Measurements from ENCODE around the gene LAMTOR2. TPM values are rescaled to one million over a fixed set of nuclear protein-coding genes. Genes with fewer than 3 reads are reported as not detected.

LAMTOR2 gene
- total and polyA plus RNA-seq, 2 of the 8 experiments (the other 6 are each of a cell fraction or from before 2014, with no cell fraction given) = 54.7 to 122 TPM

- Histone ChIP-seq H2BK15ac (ENCODE audit: low read length) (peak within 1 kb of the TSS; percentile 88; the same call in 1 of the 2 replicates), H4K8ac (ENCODE audit: extremely low read depth, insufficient read depth, low read length) (peak within 1 kb of the TSS; percentile 88), H3K18ac (ENCODE audit: extremely low read depth, low read length) (peak within 1 kb of the TSS; percentile 99), H4K5ac (ENCODE audit: insufficient read length, low read depth, low read length) (peak within 1 kb of the TSS; percentile 93), H3K56ac (replicated peaks; ENCODE audit: insufficient read length, low read depth, low read length) (peak within 1 kb of the TSS; percentile 92), H2BK5ac (ENCODE audit: low read depth, low read length) (peak within 1 kb of the TSS; percentile 93), H3K9ac (replicated peaks in 1 of 4; ENCODE audit: extremely low read depth in 1 of 4, low read depth in 3 of 4, low read length in 3 of 4) (peak within 1 kb of the TSS; percentile 74 to 90 (median 80)), H2BK20ac (ENCODE audit: low read length) (0 out of 2 replicates have a peak within 1 kb of the TSS, but pooled peaks have one; percentile 72), H3K4me2 (ENCODE audit: insufficient read depth in 1 of 2, low read depth in 2 of 2, low read length in 2 of 2) (peak within 1 kb of the TSS; percentile 81 to 95), H3K14ac (ENCODE audit: insufficient read length) (no peak within 1 kb of the TSS), H3K27ac (ENCODE audit: low read depth, low read length) (peak within 1 kb of the TSS; percentile 89), H4K91ac (replicated peaks; ENCODE audit: insufficient read length, low read length) (peak within 1 kb of the TSS; percentile 94), H2BK120ac (replicated peaks; ENCODE audit: low read depth, low read length) (peak within 1 kb of the TSS; percentile 92), H3K27me3 (replicated peaks in 1 of 4; ENCODE audit: control insufficient read depth in 3 of 4, extremely low read depth in 1 of 4, insufficient read depth in 3 of 4, low read length in 3 of 4) (no peaks in the 10 kb centered on the region), H2AK5ac (ENCODE audit: low read depth, low read length) (no peak within 1 kb of the TSS), H4K20me1 (replicated peaks in 1 of 2; ENCODE audit: control insufficient read depth in 1 of 2, insufficient read depth in 2 of 2, low read length in 2 of 2) (peaks cover 2% of the 10 kb centered on the region in 2 experiments), H2BK12ac (ENCODE audit: low read depth, low read length) (peak within 1 kb of the TSS; percentile 81; the same call in 1 of the 2 replicates), H3K23ac (ENCODE audit: insufficient read length) (no peak within 1 kb of the TSS), H3K79me2 (ENCODE audit: control insufficient read depth in 1 of 2, insufficient read depth in 2 of 2, low read length in 2 of 2) (peaks cover 0 to 28% of the 10 kb centered on the region in 2 experiments; a peak in 3 of 4 replicates), H3K79me1 (ENCODE audit: low read depth, low read length) (peaks cover 3% of the 10 kb centered on the region), H3K9me3 (ENCODE audit: insufficient read depth in 2 of 2, low read depth in 1 of 2, low read length in 1 of 2) (no peaks in the 10 kb centered on the region), H3K4me3 (ENCODE audit: extremely low read depth in 1 of 4, insufficient read depth in 2 of 4, low read depth in 3 of 4, low read length in 4 of 4) (peak within 1 kb of the TSS; percentile 93 to 99 (median 96)), H3K4me1 (replicated peaks in 1 of 4; ENCODE audit: control insufficient read depth in 3 of 4, insufficient read depth in 4 of 4, low read length in 3 of 4) (peaks cover 0 to 6% (median 0%) of the 10 kb centered on the region in 4 experiments; a peak in 2 of 7 replicates), H3K4ac (replicated peaks; ENCODE audit: insufficient read length, low read depth, low read length) (peak within 1 kb of the TSS; percentile 92), H3K23me2 (ENCODE audit: low read depth, low read length) (peaks cover 14% of the 10 kb centered on the region), H3K36me3 (ENCODE audit: control insufficient read depth in 2 of 4, insufficient read depth in 4 of 4, low read length in 3 of 4) (peaks cover 8 to 17% (median 15%) of the 10 kb centered on the region in 4 experiments; a peak in 6 of 8 replicates), H2AFZ (ENCODE audit: low read length) (peak within 1 kb of the TSS; percentile 19)
- DNase-seq (ENCODE audit: low read depth in 1 of 2, low spot score in 2 of 2) = peak in 1 of 2 experiments; percentile 91
- 0% methylated on average over 19 of the region's 49 CpGs; no CpG with 5 or more reads in 1 of the 2 experiments for WGBS, 2 experiments (ENCODE audit: extremely low coverage in 1 of 2, insufficient coverage in 1 of 2, insufficient read length in 1 of 2, insufficient replicate concordance in 2 of 2, low coverage in 1 of 2, low lambda C conversion rate in 2 of 2, missing lambda C conversion rate in 1 of 2)
- POLR2A ChIA-PET (ENCODE audit: partially characterized antibody) = interaction anchor here (0.7 to 3.7 kb wide), 18 partner anchors 10 to 195 kb away, joined by 3 to 37 read pairs (median 5); partner anchors contain the start of genes ARHGEF2, MEX3A, RAB25 and SSR2
- FAIRE-seq = no peak
- CTCF ChIA-PET (ENCODE audit: partially characterized antibody) = interaction anchor here (0.7 to 12.9 kb wide), 15 partner anchors 10 to 395 kb away, joined by 3 to 139 read pairs (median 4); partner anchors contain the start of gene SSR2
- TF ChIP-seq, protein P1, sequence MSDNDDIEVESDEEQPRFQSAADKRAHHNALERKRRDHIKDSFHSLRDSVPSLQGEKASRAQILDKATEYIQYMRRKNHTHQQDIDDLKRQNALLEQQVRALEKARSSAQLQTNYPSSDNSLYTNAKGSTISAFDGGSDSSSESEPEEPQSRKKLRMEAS (IDR thresholded peaks at IDR 0.05) = 0 out of 2 replicates have a peak, but pooled peaks have one; percentile 11
- TF ChIP-seq SUZ12 (IDR thresholded peaks at IDR 0.05; ENCODE audit: low read length) = no peak
- TF ChIP-seq EGR1 (IDR thresholded peaks at IDR 0.05; ENCODE audit: borderline replicate concordance, low read depth, low read length) = peak; percentile 87
- peak; percentile 46; the same call in 1 of the 2 replicates for TF ChIP-seq SP4 (IDR thresholded peaks at IDR 0.05; ENCODE audit: low read length)
- TF ChIP-seq NANOG (IDR thresholded peaks at IDR 0.05; ENCODE audit: insufficient read depth, low read depth, low read length, poor library complexity, severe bottlenecking) = peak; percentile 16
- TF ChIP-seq TAF1 (IDR thresholded peaks at IDR 0.05; ENCODE audit: low read depth, low read length) = peak; percentile 32; the same call in 1 of the 2 replicates
- peak in 1 of 2 experiments; percentile 38; a peak in 2 of 4 replicates for TF ChIP-seq RAD21 (IDR thresholded peaks at IDR 0.05 in 1 of 2, conservative IDR thresholded peaks at IDR 0.05 in 1 of 2; ENCODE audit: low read depth in 2 of 2, low read length in 2 of 2)
- TF ChIP-seq SP2 (IDR thresholded peaks at IDR 0.05; ENCODE audit: low read length) = no peak
- TF ChIP-seq POLR2AphosphoS5 (IDR thresholded peaks at IDR 0.05; ENCODE audit: low read depth, low read length) = peak; percentile 36; the same call in 1 of the 2 replicates
- TF ChIP-seq CEBPB (IDR thresholded peaks at IDR 0.05; ENCODE audit: low read depth, low read length) = no peak
- peak; percentile 82 for TF ChIP-seq PHF8 (conservative IDR thresholded peaks at IDR 0.05; ENCODE audit: low read depth, low read length)
Measured at GRCh38 chr1:156053768-156054499, 648 bp upstream of the LAMTOR2 start, which contains the start of gene UBQLN4. TSS of gene UBQLN4 (minus strand) at chr1:156053798. CDS start at chr1:156053701, 97 bp downstream.
